ENCODE data around the gene JAG1. TPM values are rescaled to one million over a fixed set of nuclear protein-coding genes. Genes with fewer than 3 reads are reported as not detected.

Gene JAG1
- total RNA-seq, 4 donors from 2014 or later, result 34.3 to 81.9 (median 45.7) TPM

DNA sequence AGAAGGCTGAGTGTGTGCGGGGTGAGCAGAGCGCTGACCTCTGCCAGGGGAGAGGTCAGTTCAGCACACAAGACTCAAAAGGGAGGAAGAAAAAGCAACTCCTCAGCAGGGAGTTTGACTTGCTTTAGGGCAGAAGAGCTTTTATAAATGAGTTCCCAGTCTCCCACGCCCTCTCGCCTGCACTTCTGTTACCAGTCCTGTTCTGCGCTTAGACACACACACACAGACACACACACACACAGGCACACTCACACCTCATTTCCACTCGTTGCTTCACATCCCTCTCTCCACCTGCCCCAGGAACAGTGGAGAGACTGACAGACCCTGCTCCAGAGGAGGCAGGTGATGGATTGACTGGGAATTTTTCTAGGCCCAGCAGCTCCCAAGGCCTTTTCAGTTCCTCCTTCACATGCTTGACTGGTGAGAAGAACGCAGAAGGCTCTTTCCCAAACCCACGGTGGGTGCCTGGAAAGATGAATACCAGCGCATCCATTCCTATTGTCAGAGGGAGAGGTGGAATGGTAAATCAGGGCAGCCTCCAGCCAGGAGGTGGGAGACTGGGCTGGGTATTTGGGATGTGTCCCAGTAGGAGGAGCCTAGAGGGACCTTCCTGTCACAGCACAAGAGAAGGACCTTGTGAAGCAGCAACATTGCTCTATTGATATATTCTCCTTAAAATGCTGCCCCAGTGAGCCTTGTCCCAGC lies 43.7 kb downstream of the JAG1 start:
- Histone ChIP-seq H3K36me3 (no peaks in the 10 kb centered on the region), H3K4me3 (no peak overlapping the region), H3K9me3 (no peaks in the 10 kb centered on the region), H3K27me3 (no peaks in the 10 kb centered on the region), H3K27ac (no peak overlapping the region), H3K4me1 (peaks cover 0 to 19% (median 0%) of the 10 kb centered on the region in 3 donors)
- WGBS, 2 donors (ENCODE audit: low coverage in 1 of 2), result 74 to 87% methylated on average over 3 to 9 of the region's 9 CpGs
- ATAC-seq, result no peak
- no peak for TF ChIP-seq POLR2AphosphoS5 (IDR thresholded peaks at IDR 0.05)
- TF ChIP-seq POLR2A (IDR thresholded peaks at IDR 0.05), result no peak
- TF ChIP-seq EP300 (IDR thresholded peaks at IDR 0.05), result no peak
- TF ChIP-seq, protein P1, sequence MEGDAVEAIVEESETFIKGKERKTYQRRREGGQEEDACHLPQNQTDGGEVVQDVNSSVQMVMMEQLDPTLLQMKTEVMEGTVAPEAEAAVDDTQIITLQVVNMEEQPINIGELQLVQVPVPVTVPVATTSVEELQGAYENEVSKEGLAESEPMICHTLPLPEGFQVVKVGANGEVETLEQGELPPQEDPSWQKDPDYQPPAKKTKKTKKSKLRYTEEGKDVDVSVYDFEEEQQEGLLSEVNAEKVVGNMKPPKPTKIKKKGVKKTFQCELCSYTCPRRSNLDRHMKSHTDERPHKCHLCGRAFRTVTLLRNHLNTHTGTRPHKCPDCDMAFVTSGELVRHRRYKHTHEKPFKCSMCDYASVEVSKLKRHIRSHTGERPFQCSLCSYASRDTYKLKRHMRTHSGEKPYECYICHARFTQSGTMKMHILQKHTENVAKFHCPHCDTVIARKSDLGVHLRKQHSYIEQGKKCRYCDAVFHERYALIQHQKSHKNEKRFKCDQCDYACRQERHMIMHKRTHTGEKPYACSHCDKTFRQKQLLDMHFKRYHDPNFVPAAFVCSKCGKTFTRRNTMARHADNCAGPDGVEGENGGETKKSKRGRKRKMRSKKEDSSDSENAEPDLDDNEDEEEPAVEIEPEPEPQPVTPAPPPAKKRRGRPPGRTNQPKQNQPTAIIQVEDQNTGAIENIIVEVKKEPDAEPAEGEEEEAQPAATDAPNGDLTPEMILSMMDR (IDR thresholded peaks at IDR 0.05), result no peak

DNA sequence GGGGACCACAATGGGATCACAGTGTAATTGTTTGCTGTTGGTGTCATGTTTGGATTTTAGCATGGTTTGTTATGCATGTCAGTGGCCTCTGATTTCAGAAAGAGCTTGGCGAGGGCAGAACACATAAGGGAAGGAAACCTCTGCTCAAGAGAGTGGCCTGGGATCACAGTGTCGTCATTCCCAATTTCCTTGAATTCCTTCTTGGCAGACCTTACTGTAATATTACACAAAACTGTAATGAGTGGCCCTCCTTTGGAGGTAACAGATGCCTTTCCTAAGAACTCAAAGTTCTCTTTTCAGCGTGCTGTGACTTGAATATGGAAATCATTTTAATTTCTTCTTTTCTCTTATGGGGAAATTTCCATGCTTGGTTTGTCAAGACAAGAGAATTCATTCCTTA lies 46.9 kb downstream of the JAG1 start:
- Histone ChIP-seq H3K27me3 (no peaks in the 10 kb centered on the region), H3K4me1 (no peaks in the 10 kb centered on the region), H3K9me3 (no peaks in the 10 kb centered on the region), H3K36me3 (no peaks in the 10 kb centered on the region), H3K4me3 (no peak overlapping the region), H3K27ac (no peak overlapping the region)
- 71 to 73% methylated on average over 2 to 3 of the region's 3 CpGs for WGBS, 2 donors (ENCODE audit: low coverage in 1 of 2)
- ATAC-seq, result peak; percentile 57
- TF ChIP-seq, protein P1 (IDR thresholded peaks at IDR 0.05), result no peak
- TF ChIP-seq POLR2AphosphoS5 (IDR thresholded peaks at IDR 0.05) (peak; percentile 43), EP300 (IDR thresholded peaks at IDR 0.05) (no peak), POLR2A (IDR thresholded peaks at IDR 0.05) (no peak)

DNA sequence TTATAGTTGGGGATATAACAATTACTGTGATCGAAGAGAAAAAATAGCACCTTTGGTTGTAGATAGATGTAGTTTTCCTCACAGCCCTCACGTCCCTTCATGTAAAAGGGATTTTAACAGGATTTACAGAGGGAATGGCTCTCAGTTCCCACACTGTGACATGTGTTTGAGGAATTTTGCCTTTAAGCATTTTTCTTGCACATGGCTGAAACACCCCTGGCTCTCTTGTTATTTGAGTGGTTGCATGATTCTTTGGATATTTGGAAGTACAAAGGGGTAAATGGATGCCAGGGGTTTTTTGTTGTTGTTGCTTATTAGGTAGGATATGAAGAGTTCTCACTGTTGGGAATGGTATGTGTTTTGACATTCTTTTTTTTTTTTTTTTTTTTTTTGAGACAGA lies 48.2 kb downstream of the JAG1 start:
- no peak for ATAC-seq
- Histone ChIP-seq H3K27me3 (no peaks in the 10 kb centered on the region), H3K4me1 (no peaks in the 10 kb centered on the region), H3K36me3 (no peaks in the 10 kb centered on the region), H3K27ac (no peak overlapping the region), H3K9me3 (no peaks in the 10 kb centered on the region), H3K4me3 (no peak overlapping the region)
- TF ChIP-seq EP300 (IDR thresholded peaks at IDR 0.05) (no peak), POLR2A (IDR thresholded peaks at IDR 0.05) (no peak), POLR2AphosphoS5 (IDR thresholded peaks at IDR 0.05) (no peak)
- TF ChIP-seq, protein P1 (IDR thresholded peaks at IDR 0.05), result no peak
- WGBS, 2 donors (ENCODE audit: low coverage in 1 of 2), result 96 to 100% methylated on average over 1 to 2 of the region's 2 CpGs

DNA sequence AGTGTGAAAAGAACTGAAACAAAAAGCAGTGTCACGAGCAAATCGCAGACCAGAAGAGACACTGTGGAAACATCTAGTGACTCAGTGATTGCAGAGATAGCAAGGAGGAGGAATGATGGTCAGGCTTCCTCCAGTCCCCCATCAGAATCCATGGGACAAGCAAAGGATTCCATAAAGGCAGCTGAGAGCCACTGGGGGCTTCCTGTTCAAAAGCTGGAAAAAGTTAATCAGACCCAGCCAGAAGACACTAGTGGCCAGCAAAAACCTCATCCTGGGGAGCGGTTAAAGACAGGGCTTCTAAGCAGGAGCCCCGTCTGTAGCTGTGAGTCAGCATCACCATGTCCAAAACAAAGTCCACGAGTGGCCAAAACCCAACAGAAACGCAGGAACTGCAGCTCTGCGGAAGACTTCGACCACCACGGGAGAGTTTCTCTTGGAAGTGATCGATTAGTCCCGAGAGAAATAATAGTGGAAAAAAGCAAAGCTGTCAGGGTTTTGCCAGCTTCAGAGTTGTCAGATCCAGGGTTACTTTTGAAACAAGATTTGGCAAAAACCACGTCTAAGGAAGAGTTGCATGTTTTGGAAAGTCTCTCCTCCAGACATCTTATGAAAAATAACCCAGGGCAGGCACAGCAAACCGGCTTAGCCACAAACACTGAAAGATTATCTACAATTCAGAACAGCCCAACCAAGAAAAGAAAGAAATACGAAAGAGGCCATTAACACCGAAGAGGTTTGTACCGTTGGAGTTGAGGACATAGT lies 51.0 kb downstream of the JAG1 start:
- no peak for TF ChIP-seq POLR2A (IDR thresholded peaks at IDR 0.05)
- TF ChIP-seq, protein P1 (IDR thresholded peaks at IDR 0.05), result no peak
- TF ChIP-seq EP300 (IDR thresholded peaks at IDR 0.05), result no peak
- no peak for TF ChIP-seq POLR2AphosphoS5 (IDR thresholded peaks at IDR 0.05)
- WGBS, 2 donors (ENCODE audit: low coverage in 1 of 2), result 27 to 53% methylated on average over 3 to 14 of the region's 16 CpGs

More for the DNA sequence above, 51.0 kb downstream of the JAG1 start:
- no peaks in the 10 kb centered on the region for H3K36me3 ChIP-seq
- ATAC-seq, result peak; percentile 84
- H3K4me1 ChIP-seq, result no peaks in the 10 kb centered on the region
- H3K9me3 ChIP-seq, result no peaks in the 10 kb centered on the region
- no peaks in the 10 kb centered on the region for H3K27me3 ChIP-seq
- peak overlapping the region in 3 of 4 donors; percentile 52 to 71 (median 53) for H3K27ac ChIP-seq
- peak overlapping the region in 1 of 2 donors; percentile 1 for H3K4me3 ChIP-seq
